Fibroblast of skin of left quadriceps (primary cell): Measurements from ENCODE around the gene CCDC192.

Experiments
- DNase-seq, 2 experiments: peaks; one replicate each; pipeline ENCODE4 v3.0.0-alpha.2; 2013; ENCODE audit warnings: low read depth in 2 of 2

Gene CCDC192

GRCh38 chr5:127922603-127923002 lies 219.4 kb downstream of the CCDC192 start:
- DNase-seq, result no peak

- no peak for DNase-seq
Measured at GRCh38 chr5:127923804-127924570, 220.8 kb downstream of the CCDC192 start.

DNA sequence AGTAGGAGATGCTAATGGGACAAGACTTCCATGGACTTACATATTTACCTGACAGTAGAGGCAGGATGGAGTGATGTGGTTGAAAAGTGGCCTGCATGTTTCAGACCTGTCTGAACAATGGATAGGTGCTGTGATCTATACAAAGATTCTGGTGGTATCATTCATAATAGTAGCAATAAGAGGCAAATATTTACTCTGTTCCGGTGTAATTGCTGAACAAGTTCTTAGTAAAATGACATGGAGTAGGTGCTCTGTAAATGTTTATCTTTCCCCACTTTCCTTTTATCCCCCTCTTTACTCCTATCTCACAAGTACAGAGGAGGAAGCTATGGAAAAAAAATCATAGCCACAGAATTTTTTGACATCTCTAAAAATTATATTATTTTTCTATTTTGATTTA lies 221.4 kb downstream of the CCDC192 start:
- no peak for DNase-seq

DNA sequence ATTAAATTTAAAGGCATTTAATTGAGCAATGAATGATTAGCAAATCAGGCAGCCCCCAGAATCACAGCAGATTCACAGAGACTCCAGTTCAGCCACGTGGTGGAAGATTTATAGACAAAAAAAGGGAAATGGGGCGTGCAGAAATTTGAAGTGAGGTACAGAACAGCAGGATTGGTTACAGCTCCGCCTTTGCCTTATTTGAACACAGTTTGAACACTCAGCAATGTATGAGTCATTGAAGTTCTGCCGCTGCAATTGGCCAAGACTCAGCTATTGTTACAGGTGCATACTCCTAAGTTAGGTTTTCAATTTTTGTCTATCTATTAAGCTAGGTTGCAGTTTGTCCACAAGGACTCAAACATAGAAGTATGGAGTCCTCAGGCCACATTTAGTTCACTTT lies 222.7 kb downstream of the CCDC192 start:
- DNase-seq, result no peak

- no peak for DNase-seq
Measured at GRCh38 chr5:127926974-127927373, 223.8 kb downstream of the CCDC192 start.

- no peak for DNase-seq
Measured at GRCh38 chr5:127928053-127928452, 224.9 kb downstream of the CCDC192 start.

GRCh38 chr5:127930311-127930710 lies 227.1 kb downstream of the CCDC192 start:
- DNase-seq, result no peak

DNA sequence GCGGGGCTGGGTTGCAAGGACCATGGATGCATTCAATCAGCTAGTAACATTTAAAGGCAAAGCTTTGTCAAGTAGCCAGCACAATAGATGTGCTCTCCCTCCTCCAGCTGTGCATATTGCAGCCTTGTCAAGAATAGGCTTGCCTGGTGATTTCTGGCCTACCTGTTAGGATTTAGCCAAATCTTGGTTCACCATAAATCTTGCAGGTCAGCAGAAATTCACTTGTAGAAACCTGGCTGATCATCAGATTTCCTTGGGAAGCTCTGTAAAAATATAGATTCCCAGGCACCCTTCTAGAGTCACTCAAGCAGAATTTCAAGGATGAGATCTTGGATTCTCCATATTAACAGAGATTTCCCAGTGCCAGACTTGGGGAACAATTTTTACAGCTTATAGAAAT lies 228.2 kb downstream of the CCDC192 start:
- no peak for DNase-seq

DNA sequence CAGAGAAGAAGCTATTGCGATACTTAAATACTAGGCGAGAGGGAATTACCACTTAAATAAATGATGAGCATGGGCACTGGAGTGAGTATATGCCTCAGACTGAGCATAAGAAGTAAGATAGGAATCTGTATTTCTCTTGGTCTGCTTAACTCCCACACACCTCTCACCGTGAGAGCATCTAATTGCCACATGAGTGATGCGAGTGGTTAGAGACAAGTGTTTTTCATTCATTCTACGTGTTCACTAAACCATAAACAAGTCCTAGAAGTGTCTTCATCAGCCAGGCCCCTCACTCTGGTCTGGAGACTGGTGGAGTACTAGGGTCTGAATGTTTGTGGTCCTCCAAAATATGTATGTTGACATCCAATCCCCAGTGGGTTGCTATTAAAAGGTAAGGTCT lies 230.2 kb downstream of the CCDC192 start:
- DNase-seq, result no peak

DNA sequence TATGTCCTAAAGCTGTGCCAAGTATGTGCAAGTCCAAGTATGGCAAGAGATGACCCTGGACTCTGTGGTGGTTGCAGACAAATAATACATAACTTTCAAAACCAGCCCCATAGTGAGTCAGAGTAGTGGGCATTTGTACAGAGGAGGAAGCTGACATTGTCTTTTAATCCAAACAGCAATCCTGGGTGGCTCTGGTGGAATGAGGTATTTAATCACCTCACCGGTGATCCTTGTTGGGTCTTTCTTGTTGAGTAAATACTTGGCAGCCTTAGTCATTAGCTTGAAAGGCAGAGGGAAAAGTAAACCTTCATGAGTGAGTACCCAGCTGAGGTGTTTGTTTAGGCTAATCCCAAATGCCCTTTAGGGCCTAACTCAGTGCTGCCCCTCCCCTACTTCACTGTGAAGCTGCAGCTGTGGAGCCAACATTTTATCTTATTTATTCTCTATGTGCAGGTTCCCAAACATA lies 231.6 kb downstream of the CCDC192 start:
- no peak for DNase-seq

- DNase-seq, result no peak
Measured at GRCh38 chr5:127935398-127935797, 232.2 kb downstream of the CCDC192 start.

- no peak for DNase-seq
Measured at GRCh38 chr5:127936439-127936972, 233.3 kb downstream of the CCDC192 start.

GRCh38 chr5:127938746-127939145 lies 235.6 kb downstream of the CCDC192 start:
- no peak for DNase-seq

DNA sequence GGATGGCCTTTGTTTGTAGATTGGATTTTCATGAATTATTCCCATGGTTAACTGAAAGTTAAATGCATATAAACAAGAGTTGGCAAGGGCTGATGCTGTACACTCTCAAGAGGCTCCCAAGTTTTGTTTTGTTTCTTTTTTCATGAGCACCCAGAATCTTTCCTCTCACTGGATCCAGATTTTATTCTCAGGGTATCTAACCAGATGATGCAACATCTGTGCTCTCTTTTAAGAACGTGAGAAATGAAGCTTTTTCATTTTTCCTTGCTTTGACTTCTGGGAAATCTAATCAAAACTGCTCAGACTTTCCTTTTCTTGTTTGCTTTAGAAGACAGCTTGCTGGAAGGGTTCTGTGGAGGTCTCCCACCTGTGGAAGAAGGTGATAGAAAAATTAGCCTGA lies 237.7 kb downstream of the CCDC192 start:
- no peak for DNase-seq

DNA sequence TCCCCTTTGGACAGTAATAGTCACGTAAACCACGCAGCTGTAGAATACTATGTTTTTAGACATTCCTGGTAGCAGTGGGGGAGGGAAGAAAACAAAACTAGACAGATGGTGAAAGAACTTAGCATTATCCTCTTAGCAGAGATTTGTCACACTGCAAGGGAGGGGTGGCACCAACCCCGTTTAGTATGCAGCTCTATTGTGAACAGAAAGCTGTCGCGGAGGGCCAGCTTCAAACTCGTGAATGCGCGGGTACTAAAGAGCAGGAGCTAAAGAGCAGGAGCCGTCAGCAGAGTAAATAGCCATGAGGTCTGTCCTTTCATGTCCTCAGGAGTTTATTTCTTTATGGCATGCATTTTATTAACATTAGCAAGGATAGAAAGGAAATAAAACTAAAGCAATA lies 238.5 kb downstream of the CCDC192 start:
- no peak for DNase-seq

DNA sequence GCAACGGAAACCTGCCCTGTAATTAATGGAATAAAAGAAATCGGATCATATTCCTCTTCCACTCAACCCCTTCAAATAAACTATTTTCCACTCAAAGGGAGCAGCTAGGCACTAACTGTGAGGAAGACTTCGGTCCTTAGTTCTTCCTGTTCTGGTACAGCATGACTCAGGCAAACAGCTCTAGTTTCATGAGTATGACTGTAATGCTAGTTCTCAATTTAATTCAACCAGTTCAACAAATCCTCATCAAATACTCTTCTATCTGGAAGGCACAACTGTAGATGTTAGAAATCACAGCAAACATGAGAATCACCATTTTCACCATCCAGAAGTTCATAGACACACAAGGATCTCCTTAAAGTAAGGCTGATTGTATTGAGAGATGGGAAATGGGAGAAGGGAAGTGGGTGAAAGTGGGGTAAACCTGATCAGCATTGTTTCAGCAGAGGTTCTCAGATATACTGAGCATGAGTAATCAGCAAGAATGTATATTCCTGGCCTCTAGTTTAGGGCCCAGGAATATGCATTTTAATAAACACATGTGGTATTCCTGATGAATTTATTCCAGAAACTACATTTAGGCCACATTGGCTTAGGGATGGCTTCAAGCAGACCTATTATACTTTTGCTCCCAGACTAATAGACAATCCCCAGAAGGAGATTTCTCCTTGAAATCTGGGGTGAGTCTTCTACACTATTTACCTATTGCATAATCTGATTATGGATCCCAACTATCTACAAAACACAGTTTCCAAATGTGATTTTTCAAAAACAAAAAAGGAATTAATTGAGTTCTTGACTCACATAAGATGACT lies 239.3 kb downstream of the CCDC192 start:
- no peak for DNase-seq

GRCh38 chr5:127943061-127943371 lies 239.8 kb downstream of the CCDC192 start:
- no peak for DNase-seq

DNA sequence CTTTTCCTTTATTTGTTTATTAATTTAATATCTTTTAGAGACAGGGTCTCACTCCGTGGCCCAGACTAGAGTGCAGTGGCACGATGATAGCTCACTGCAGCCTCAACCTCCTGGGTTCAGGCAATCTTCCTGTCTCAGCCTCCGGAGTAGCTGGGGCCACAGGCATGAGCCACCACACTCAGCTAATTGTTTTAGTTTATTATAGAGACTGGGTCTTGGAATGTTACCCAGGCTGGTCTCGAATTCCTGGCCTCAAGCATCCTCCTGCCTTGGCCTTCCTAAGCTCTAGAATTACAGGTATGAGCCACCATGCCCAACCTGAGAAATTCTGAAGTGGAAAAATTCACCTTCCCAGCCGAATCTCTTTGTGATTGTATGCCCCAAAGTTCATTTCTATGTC lies 240.9 kb downstream of the CCDC192 start:
- no peak for DNase-seq

- no peak for DNase-seq
Measured at GRCh38 chr5:127947941-127948340, 244.8 kb downstream of the CCDC192 start.

- DNase-seq, result no peak
Measured at GRCh38 chr5:127950707-127951391, 247.7 kb downstream of the CCDC192 start.

- DNase-seq, result no peak
Measured at GRCh38 chr5:127951791-127952190, 248.6 kb downstream of the CCDC192 start.

DNA sequence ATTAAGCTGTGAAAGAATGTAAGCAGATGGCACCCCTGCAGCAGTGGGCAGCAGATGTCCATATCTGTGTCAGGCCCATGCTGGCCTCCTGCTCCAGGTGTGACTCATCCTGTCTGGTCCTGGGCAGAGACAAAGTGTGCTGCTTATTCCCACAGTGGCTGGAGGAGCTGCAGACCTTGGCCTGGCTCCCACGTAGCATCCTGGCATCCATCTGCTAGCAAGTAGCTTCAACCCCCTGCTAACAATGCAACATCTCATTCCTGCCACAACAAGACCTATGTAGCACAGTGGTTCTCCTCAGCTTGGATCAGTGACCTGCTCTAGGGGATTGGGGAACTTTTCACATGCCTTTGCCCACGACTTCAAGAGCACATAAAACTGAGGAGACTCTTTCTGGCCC lies 254.0 kb downstream of the CCDC192 start:
- no peak for DNase-seq
